Keratinocyte (primary cell): Measurements from ENCODE around the gene TSLP. TPM values are rescaled to one million over a fixed set of nuclear protein-coding genes. Genes with fewer than 3 reads are reported as not detected.

Experiments
- DNase-seq: peaks from one replicate; pipeline ENCODE4 v3.0.0-alpha.2; 2011; ENCODE audit warnings: low read depth, missing footprints, low spot score
- FAIRE-seq: peaks from 2 replicates; lab custom pipeline; 2011; peaks lifted over from hg19 to GRCh38; lab: Jason Lieb, UNC
- H2AFZ ChIP-seq: 2 replicates; pipeline ENCODE4 v1.6.0; 2012; ENCODE audit warnings: low read length, control low read depth, inconsistent platforms; ENCODE audit not compliant: control insufficient read depth
- H3K27ac ChIP-seq: 2 replicates; pipeline ENCODE4 v1.5.1; 2011; ENCODE audit warnings: low read length; ENCODE audit not compliant: control insufficient read depth, insufficient read depth
- H3K27me3 ChIP-seq: 3 replicates; pipeline ENCODE4 v1.6.0; 2011; ENCODE audit warnings: low read length; ENCODE audit not compliant: control insufficient read depth, insufficient read depth; ENCODE audit errors: extremely low read depth
- H3K36me3 ChIP-seq, 2 experiments: 2 replicates in 1 of 2; 3 replicates in 1 of 2; pipeline ENCODE4 v1.5.1; 2011; ENCODE audit warnings: low read length in 2 of 2, mild to moderate bottlenecking in 1 of 2; ENCODE audit not compliant: control insufficient read depth in 2 of 2, insufficient read depth in 2 of 2; ENCODE audit errors: extremely low read depth in 1 of 2
- H3K4me1 ChIP-seq: 3 replicates; pipeline ENCODE4 v1.5.1; 2011; ENCODE audit warnings: low read length; ENCODE audit not compliant: control insufficient read depth, insufficient read depth; ENCODE audit errors: extremely low read depth
- H3K4me2 ChIP-seq: 3 replicates; pipeline ENCODE4 v1.6.0; 2011; ENCODE audit warnings: low read depth, low read length; ENCODE audit not compliant: control insufficient read depth, insufficient read depth; ENCODE audit errors: extremely low read depth
- H3K4me3 ChIP-seq, 3 experiments: fragments of 200-600 bp in 1 of 3; sonication (generic) in 1 of 3; 2 replicates in 2 of 3; 3 replicates in 1 of 3; pipeline ENCODE4 v1.5.1; 2011 to 2016; ENCODE audit warnings: low read length in 3 of 3, mild to moderate bottlenecking in 3 of 3, control low read depth in 2 of 3, inconsistent platforms in 1 of 3, low read depth in 1 of 3, mixed read lengths in 1 of 3, mixed run types in 1 of 3, moderate library complexity in 1 of 3; ENCODE audit not compliant: control insufficient read depth in 2 of 3, insufficient read depth in 2 of 3; ENCODE audit errors: extremely low read depth in 1 of 3
- H3K79me2 ChIP-seq: 2 replicates; pipeline ENCODE4 v1.6.0; 2012; ENCODE audit warnings: low read length; ENCODE audit not compliant: control insufficient read depth, insufficient read depth
- H3K9ac ChIP-seq: 3 replicates; pipeline ENCODE4 v1.6.0; 2011; ENCODE audit warnings: low read length; ENCODE audit not compliant: control insufficient read depth, insufficient read depth; ENCODE audit errors: extremely low read depth
- H3K9me1 ChIP-seq: 3 replicates; pipeline ENCODE4 v1.6.0; 2011; ENCODE audit warnings: low read length; ENCODE audit not compliant: control insufficient read depth, insufficient read depth; ENCODE audit errors: extremely low read depth
- H3K9me3 ChIP-seq: 2 replicates; pipeline ENCODE4 v1.5.1; 2012; ENCODE audit warnings: low read depth, low read length; ENCODE audit not compliant: control insufficient read depth
- H4K20me1 ChIP-seq: 3 replicates; pipeline ENCODE4 v1.6.0; 2011; ENCODE audit warnings: low read length; ENCODE audit not compliant: control insufficient read depth, insufficient read depth; ENCODE audit errors: extremely low read depth
- EZH2 ChIP-seq: IDR thresholded peaks from one replicate; pipeline ENCODE4 v1.6.1; 2012; ENCODE audit warnings: inconsistent platforms, mild to moderate bottlenecking, low read length, moderate library complexity
- dilution Hi-C: fragments of 300-500 bp; cut with MboI; formaldehyde crosslinking; loops from one replicate; pipeline ENCODE4 v1.7.0; 2020; ENCODE audit warnings: low sequenced_read_pairs; ENCODE audit not compliant: extremely low pct_ligation_motif_present
- polyA minus RNA-seq, 3 experiments: library from RNA; depleted of rRNA, polyadenylated mRNA; stranded (reverse); fragments of >200 nt; gene quantifications; 1 replicate in 1 of 3; 2 replicates in 1 of 3; 3 replicates in 1 of 3; pipeline ENCODE4 v1.2.3, GENCODE V29; 2011
- polyA plus RNA-seq, 5 experiments: library from polyadenylated mRNA; depleted of rRNA in 3 of 5; stranded (reverse) in 3 of 5; stranded (forward) in 1 of 5; unstranded in 1 of 5; fragments of >200 nt; gene quantifications; 1 replicate in 1 of 5; 2 replicates in 3 of 5; 3 replicates in 1 of 5; pipeline versions ENCODE4 v1.2.1 to v1.2.3, GENCODE V29; 2011 to 2012; ENCODE audit warnings: missing spikeins in 2 of 5, low read depth in 1 of 5, low replicate concordance in 1 of 5
- TF ChIP-seq, protein P1 (sequence below), 3 experiments: IDR thresholded peaks in 1 of 3; conservative IDR thresholded peaks in 1 of 3; optimal IDR thresholded peaks in 1 of 3; 2 replicates in 2 of 3; 3 replicates in 1 of 3; pipeline versions ENCODE3 to v1.5.1; 2011; ENCODE audit warnings: low read length in 3 of 3, mild to moderate bottlenecking in 3 of 3, moderate library complexity in 2 of 3, control low read depth in 1 of 3, inconsistent platforms in 1 of 3; ENCODE audit not compliant: insufficient read depth in 2 of 3; ENCODE audit errors: extremely low read depth in 1 of 3

TSLP gene
- 0.43 to 1.5 TPM (median 1.1 TPM) in 3 replicates for polyA plus RNA-seq
- 2.0 TPM for polyA plus RNA-seq (2011; ENCODE audit: low read depth)
- 0.71 and 1.6 TPM in 2 replicates for polyA plus RNA-seq (2011; cell fraction: cytosol; rRNA removed)
- polyA plus RNA-seq (2011; cell fraction: nucleus; rRNA removed) = 0.89 and 1.1 TPM in 2 replicates
- 0.26 and 2.3 TPM in 2 replicates for polyA plus RNA-seq (2012; ENCODE audit: low replicate concordance)
- 0.38 to 0.99 TPM in 2 of 3 replicates, not detected in the other for polyA minus RNA-seq
- polyA minus RNA-seq (2011; cell fraction: cytosol; rRNA and poly(A)+ RNA removed) = not detected
- 0.21 and 0.39 TPM in 2 replicates for polyA minus RNA-seq (2011; cell fraction: nucleus; rRNA and poly(A)+ RNA removed)

GRCh38 chr5:111071413-111071812 lies at the start of gene TSLP:
Gene TSLP, plus strand, starts transcription at chr5:111071713. Its CDS starts 178 bp downstream, at chr5:111071891.
- Histone ChIP-seq H3K9me3 (no peaks in the 10 kb centered on the region), H3K9ac (no peak within 1 kb of the TSS), H3K4me3 (no peak within 1 kb of the TSS), H3K9me1 (no peaks in the 10 kb centered on the region), H2AFZ (no peak within 1 kb of the TSS), H3K4me1 (peaks cover 24% of the 10 kb centered on the region), H3K4me2 (peak within 1 kb of the TSS; percentile 82), H4K20me1 (no peaks in the 10 kb centered on the region), H3K27ac (no peak within 1 kb of the TSS), H3K79me2 (no peaks in the 10 kb centered on the region), H3K27me3 (peaks cover 17% of the 10 kb centered on the region), H3K36me3 (no peaks in the 10 kb centered on the region)
- DNase-seq (no peak), FAIRE-seq (no peak)
- dilution Hi-C loops = no loop called here
- TF ChIP-seq EZH2 = no peak
- TF ChIP-seq, protein P1, sequence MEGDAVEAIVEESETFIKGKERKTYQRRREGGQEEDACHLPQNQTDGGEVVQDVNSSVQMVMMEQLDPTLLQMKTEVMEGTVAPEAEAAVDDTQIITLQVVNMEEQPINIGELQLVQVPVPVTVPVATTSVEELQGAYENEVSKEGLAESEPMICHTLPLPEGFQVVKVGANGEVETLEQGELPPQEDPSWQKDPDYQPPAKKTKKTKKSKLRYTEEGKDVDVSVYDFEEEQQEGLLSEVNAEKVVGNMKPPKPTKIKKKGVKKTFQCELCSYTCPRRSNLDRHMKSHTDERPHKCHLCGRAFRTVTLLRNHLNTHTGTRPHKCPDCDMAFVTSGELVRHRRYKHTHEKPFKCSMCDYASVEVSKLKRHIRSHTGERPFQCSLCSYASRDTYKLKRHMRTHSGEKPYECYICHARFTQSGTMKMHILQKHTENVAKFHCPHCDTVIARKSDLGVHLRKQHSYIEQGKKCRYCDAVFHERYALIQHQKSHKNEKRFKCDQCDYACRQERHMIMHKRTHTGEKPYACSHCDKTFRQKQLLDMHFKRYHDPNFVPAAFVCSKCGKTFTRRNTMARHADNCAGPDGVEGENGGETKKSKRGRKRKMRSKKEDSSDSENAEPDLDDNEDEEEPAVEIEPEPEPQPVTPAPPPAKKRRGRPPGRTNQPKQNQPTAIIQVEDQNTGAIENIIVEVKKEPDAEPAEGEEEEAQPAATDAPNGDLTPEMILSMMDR (optimal IDR thresholded peaks at IDR 0.05 in 1 of 3, IDR thresholded peaks at IDR 0.05 in 1 of 3, conservative IDR thresholded peaks at IDR 0.05 in 1 of 3; ENCODE audit: extremely low read depth in 1 of 3, insufficient read depth in 2 of 3, low read length in 3 of 3) = no peak

DNA sequence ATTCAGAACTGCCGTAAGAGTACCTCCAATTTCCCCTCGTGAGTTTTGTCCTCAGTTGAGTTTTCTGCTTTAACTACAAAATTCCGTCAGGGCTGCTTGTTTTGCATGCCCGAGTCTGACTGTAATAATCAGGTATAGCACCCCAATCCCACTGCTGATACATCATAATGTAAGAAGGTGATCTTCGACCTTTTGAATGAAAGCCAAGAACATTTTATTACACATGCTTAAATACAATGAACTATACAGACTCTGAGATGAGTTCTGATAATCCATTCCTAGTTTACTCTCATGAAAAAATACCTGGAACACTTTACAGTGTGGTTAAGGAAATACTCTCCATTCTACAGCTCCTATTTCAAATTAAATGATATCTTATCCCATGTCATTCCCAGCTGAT lies 49.2 kb upstream of the TSLP start:
- no peak overlapping the region for H2AFZ ChIP-seq
- no peaks in the 10 kb centered on the region for H3K9me3 ChIP-seq
- H4K20me1 ChIP-seq = no peaks in the 10 kb centered on the region
- FAIRE-seq (no peak), DNase-seq (no peak)
- no peak overlapping the region for H3K4me2 ChIP-seq
- no peak overlapping the region for H3K4me3 ChIP-seq
- H3K27ac ChIP-seq = no peak overlapping the region
- H3K9ac ChIP-seq = no peak overlapping the region
- dilution Hi-C loops = no loop called here
- no peaks in the 10 kb centered on the region for H3K9me1 ChIP-seq
- H3K27me3 ChIP-seq = no peaks in the 10 kb centered on the region
- no peak for TF ChIP-seq EZH2
- TF ChIP-seq, protein P1 (optimal IDR thresholded peaks at IDR 0.05 in 1 of 3, IDR thresholded peaks at IDR 0.05 in 1 of 3, conservative IDR thresholded peaks at IDR 0.05 in 1 of 3; ENCODE audit: extremely low read depth in 1 of 3, insufficient read depth in 2 of 3, low read length in 3 of 3) = no peak
- H3K36me3 ChIP-seq = no peaks in the 10 kb centered on the region
- H3K79me2 ChIP-seq = no peaks in the 10 kb centered on the region
- no peaks in the 10 kb centered on the region for H3K4me1 ChIP-seq
